Measurements from ENCODE around the gene TMEM52. TPM values are rescaled to one million over a fixed set of nuclear protein-coding genes. Genes with fewer than 3 reads are reported as not detected.

Gene TMEM52
- total RNA-seq, 1 experiment from 2014 or later = 9.6 TPM

DNA sequence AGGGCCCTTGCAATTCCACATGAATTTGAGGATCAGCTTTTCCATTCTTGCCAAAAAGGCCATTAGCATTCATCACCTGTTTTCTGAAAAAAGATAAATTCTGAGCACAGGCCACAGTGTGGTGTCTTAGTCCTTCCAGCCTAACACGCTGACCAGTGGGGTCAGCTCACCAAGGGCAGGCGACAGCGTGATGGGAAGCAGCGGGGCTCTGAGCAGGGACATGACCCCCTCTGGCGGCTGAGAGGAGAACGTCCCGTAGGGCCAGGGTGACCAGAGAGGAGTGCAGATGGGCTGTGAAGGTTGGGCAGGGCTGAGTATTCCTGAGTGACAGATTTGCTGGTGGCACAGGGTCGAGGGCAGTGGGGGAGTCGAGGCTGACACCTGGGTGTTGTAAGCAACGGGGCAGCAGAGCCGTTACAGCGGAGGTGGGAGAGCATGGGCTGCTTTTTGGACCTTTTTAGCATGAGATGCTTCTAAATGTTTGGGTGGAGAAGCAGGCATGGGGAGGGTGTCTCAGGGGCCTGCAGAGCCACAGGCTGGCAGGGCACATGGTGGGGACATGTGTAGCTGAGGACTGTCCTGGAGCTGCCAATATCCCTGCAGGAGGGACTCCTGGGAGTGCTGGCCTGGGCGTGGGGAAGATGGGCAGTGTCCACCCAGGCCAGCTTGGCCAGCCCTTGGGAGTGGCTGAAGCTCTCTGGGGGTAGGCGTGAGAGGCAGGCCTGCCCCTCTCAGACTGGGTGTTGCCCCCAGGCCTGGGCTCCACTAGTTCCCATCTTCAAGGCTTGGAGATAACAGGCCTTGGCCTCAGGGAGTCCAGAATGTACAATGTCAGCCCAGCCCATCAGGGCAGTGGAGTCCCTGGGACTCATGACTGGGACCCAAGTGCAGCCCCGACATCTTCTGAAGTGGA, 12.6 kb downstream of the TMEM52 start:
- Histone ChIP-seq H2BK20ac (ENCODE audit: low read depth, low read length, poor library complexity, severe bottlenecking) (no peak overlapping the region), H3K14ac (ENCODE audit: insufficient read depth, low read length) (no peak overlapping the region), H4K8ac (replicated peaks; ENCODE audit: insufficient read length, low read depth, low read length) (no peak overlapping the region), H2BK12ac (ENCODE audit: insufficient read length, low read depth, low read length) (no peak overlapping the region), H2AK5ac (ENCODE audit: insufficient read length, low read length) (no peak overlapping the region), H3K4me1 (ENCODE audit: insufficient read depth, low read length) (no peaks in the 10 kb centered on the region), H3T11ph (ENCODE audit: low read length) (no peak overlapping the region), H3K18ac (ENCODE audit: insufficient read length, low read depth, low read length) (no peak overlapping the region), H3K4ac (ENCODE audit: low read depth, low read length) (no peak overlapping the region), H4K5ac (ENCODE audit: insufficient read length, low read depth, low read length) (no peak overlapping the region), H2BK15ac (ENCODE audit: low read depth, low read length) (no peak overlapping the region), H3K79me1 (ENCODE audit: insufficient read depth, low read depth, low read length, poor library complexity, severe bottlenecking) (no peaks in the 10 kb centered on the region), H3K4me2 (ENCODE audit: insufficient read depth, insufficient read length, low read length) (no peak overlapping the region), H3K23me2 (ENCODE audit: insufficient read length, low read depth, low read length, poor library complexity, severe bottlenecking) (peaks cover 6% of the 10 kb centered on the region), H3K27ac (ENCODE audit: insufficient read length, low read depth, low read length) (no peak overlapping the region), H3K56ac (ENCODE audit: insufficient read length, low read depth, low read length) (no peak overlapping the region), H3K79me2 (ENCODE audit: insufficient read depth, low read length) (no peaks in the 10 kb centered on the region), H2BK5ac (ENCODE audit: insufficient read length, low read length) (no peak overlapping the region), H2BK120ac (ENCODE audit: low read depth, low read length, poor library complexity, severe bottlenecking) (no peak overlapping the region), H2AFZ (ENCODE audit: low read length) (no peak overlapping the region), H3K9ac (ENCODE audit: extremely low read depth, insufficient read length, low read length) (no peak overlapping the region), H3K27me3 (ENCODE audit: insufficient read depth, low read length) (no peaks in the 10 kb centered on the region), H4K91ac (ENCODE audit: insufficient read length, low read depth, low read length) (no peak overlapping the region), H3K23ac (ENCODE audit: insufficient read length, low read depth, low read length) (no peak overlapping the region), H4K20me1 (ENCODE audit: control insufficient read depth, insufficient read depth, insufficient read length) (no peaks in the 10 kb centered on the region), H3K9me3 (ENCODE audit: control insufficient read depth, low read depth, low read length) (no peaks in the 10 kb centered on the region)
- no CpG with 5 or more reads among the region's 15 CpGs for WGBS (ENCODE audit: extremely low coverage, insufficient read length, low lambda C conversion rate)
- Mint-ChIP-seq H3K4me1 (peaks cover 15 to 16% of the 10 kb centered on the region in 2 experiments), H3K4me3 (peak overlapping the region in 1 of 2 experiments; percentile 16; a peak in 2 of 5 replicates), H3K36me3 (ENCODE audit: insufficient read depth in 1 of 3, low read depth in 3 of 3) (no peaks in the 10 kb centered on the region), H3K9me3 (peaks cover 6% of the 10 kb centered on the region in 2 experiments; a peak in 3 of 5 replicates), H3K27ac (peak overlapping the region in 1 of 3 experiments; percentile 7; a peak in 2 of 7 replicates), H3K27me3 (ENCODE audit: low read depth) (peaks cover 2% of the 10 kb centered on the region; the same call in 1 of the 2 replicates)
- TF ChIP-seq CTCF (conservative IDR thresholded peaks at IDR 0.05) = peak; percentile 93
- peak; percentile 89 for DNase-seq

Measured in H9 (cell line).